KOPT-K1 (cell line): Measurements from ENCODE around the gene RFNG.

ENCODE experiments used
- H3K27ac ChIP-seq: fragments of 200-600 bp; sonication (generic); 2 replicates; pipeline ENCODE4 v1.5.1; 2016; ENCODE audit warnings: antibody characterized with exemption, mild to moderate bottlenecking, low read depth, low read length; ENCODE audit not compliant: poor library complexity, severe bottlenecking
- H3K36me3 ChIP-seq: fragments of 200-600 bp; sonication (generic); 2 replicates; pipeline ENCODE4 v1.5.1; 2017; ENCODE audit warnings: antibody characterized with exemption, mild to moderate bottlenecking, low read length, moderate library complexity; ENCODE audit not compliant: insufficient read depth
- H3K9me3 ChIP-seq: fragments of 200-600 bp; sonication (generic); 2 replicates; pipeline ENCODE4 v1.5.1; 2017; ENCODE audit warnings: antibody characterized with exemption, low read length, mild to moderate bottlenecking; ENCODE audit not compliant: insufficient read depth, poor library complexity, severe bottlenecking

The RFNG gene

GRCh38 chr17:82083533-82084359 lies 32.1 kb upstream of the RFNG start:
- no peaks in the 10 kb centered on the region for H3K9me3 ChIP-seq
- H3K27ac ChIP-seq, result no peak overlapping the region
- H3K36me3 ChIP-seq, result peaks cover 99% of the 10 kb centered on the region

- Histone ChIP-seq H3K36me3 (peaks cover 99% of the 10 kb centered on the region), H3K9me3 (no peaks in the 10 kb centered on the region), H3K27ac (no peak overlapping the region)
Measured at GRCh38 chr17:82083009-82083408, 31.4 kb upstream of the RFNG start.

- H3K36me3 ChIP-seq, result peaks cover 99% of the 10 kb centered on the region
- H3K9me3 ChIP-seq, result no peaks in the 10 kb centered on the region
- H3K27ac ChIP-seq, result no peak overlapping the region
Measured at GRCh38 chr17:82082456-82082855, 30.8 kb upstream of the RFNG start.

GRCh38 chr17:82081966-82082365 lies 30.4 kb upstream of the RFNG start:
- H3K27ac ChIP-seq, result no peak overlapping the region
- H3K36me3 ChIP-seq, result peaks cover 99% of the 10 kb centered on the region
- H3K9me3 ChIP-seq, result no peaks in the 10 kb centered on the region

GRCh38 chr17:82081546-82081945 lies 29.9 kb upstream of the RFNG start:
- H3K9me3 ChIP-seq, result no peaks in the 10 kb centered on the region
- H3K36me3 ChIP-seq, result peaks cover 99% of the 10 kb centered on the region
- H3K27ac ChIP-seq, result no peak overlapping the region

GRCh38 chr17:82080789-82081464 lies 29.3 kb upstream of the RFNG start:
- Histone ChIP-seq H3K36me3 (peaks cover 93% of the 10 kb centered on the region), H3K27ac (no peak overlapping the region), H3K9me3 (no peaks in the 10 kb centered on the region)

- no peaks in the 10 kb centered on the region for H3K9me3 ChIP-seq
- no peak overlapping the region for H3K27ac ChIP-seq
- H3K36me3 ChIP-seq, result peaks cover 86% of the 10 kb centered on the region
Measured at GRCh38 chr17:82080048-82080788, 28.6 kb upstream of the RFNG start.

- H3K9me3 ChIP-seq, result no peaks in the 10 kb centered on the region
- no peak overlapping the region for H3K27ac ChIP-seq
Measured at GRCh38 chr17:82079001-82079677, 27.5 kb upstream of the RFNG start.

GRCh38 chr17:82078433-82078832 lies 26.8 kb upstream of the RFNG start:
- peaks cover 68% of the 10 kb centered on the region for H3K36me3 ChIP-seq
- H3K27ac ChIP-seq, result no peak overlapping the region
- no peaks in the 10 kb centered on the region for H3K9me3 ChIP-seq

More at GRCh38 chr17:82079001-82079677, 27.5 kb upstream of the RFNG start:
- H3K36me3 ChIP-seq, result peaks cover 75% of the 10 kb centered on the region

- Histone ChIP-seq H3K27ac (no peak overlapping the region), H3K36me3 (peaks cover 61% of the 10 kb centered on the region)
Measured at GRCh38 chr17:82077617-82078358, 26.2 kb upstream of the RFNG start.

GRCh38 chr17:82076785-82077591 lies 25.4 kb upstream of the RFNG start:
- Histone ChIP-seq H3K36me3 (peaks cover 53% of the 10 kb centered on the region), H3K27ac (no peak overlapping the region), H3K9me3 (no peaks in the 10 kb centered on the region)

More at GRCh38 chr17:82077617-82078358, 26.2 kb upstream of the RFNG start:
- H3K9me3 ChIP-seq, result no peaks in the 10 kb centered on the region

GRCh38 chr17:82076018-82076784 lies 24.6 kb upstream of the RFNG start:
- no peak overlapping the region for H3K27ac ChIP-seq
- peaks cover 45% of the 10 kb centered on the region for H3K36me3 ChIP-seq

GRCh38 chr17:82073446-82073845 lies 21.8 kb upstream of the RFNG start:
- no peaks in the 10 kb centered on the region for H3K9me3 ChIP-seq
- H3K27ac ChIP-seq, result no peak overlapping the region
- H3K36me3 ChIP-seq, result peaks cover 19% of the 10 kb centered on the region

More at GRCh38 chr17:82076018-82076784, 24.6 kb upstream of the RFNG start:
- no peaks in the 10 kb centered on the region for H3K9me3 ChIP-seq
